HG03432 (cell line): ENCODE measurements around the gene CAMKMT.

Source experiments
- ATAC-seq: cut with Tn5 transposase; IDR thresholded peaks from one replicate; pipeline ENCODE4 v1.9.1; 2021; ENCODE audit warnings: mild to moderate bottlenecking, moderate library complexity; ENCODE audit not compliant: unreplicated experiment

CAMKMT gene

GRCh38 chr2:44442019-44442418 is 80.3 kb downstream of the CAMKMT start:
- ATAC-seq, result no peak

GRCh38 chr2:44443517-44443916 is 81.8 kb downstream of the CAMKMT start:
- ATAC-seq, result no peak

DNA sequence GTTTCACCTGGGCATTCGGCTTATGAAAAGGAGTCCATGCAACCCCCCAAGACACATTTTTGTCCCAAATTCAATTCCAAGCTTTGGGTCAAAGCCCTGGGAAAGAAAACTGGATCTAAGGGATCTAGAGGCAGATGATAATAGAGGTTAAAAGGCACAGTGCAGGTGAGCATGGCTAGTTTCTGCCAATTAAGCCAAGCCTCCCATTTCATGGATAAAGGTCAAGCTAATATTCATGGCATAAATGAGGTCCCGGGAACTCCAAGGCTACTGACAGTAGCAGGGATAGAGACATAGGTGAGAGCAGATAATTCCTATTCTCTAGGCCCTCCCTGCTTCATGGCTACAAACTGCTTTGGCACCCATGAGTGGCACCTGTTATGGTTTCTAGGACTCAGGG is 83.1 kb downstream of the CAMKMT start:
- ATAC-seq, result no peak

- no peak for ATAC-seq
Measured at GRCh38 chr2:44448860-44449527, 87.2 kb downstream of the CAMKMT start.

- no peak for ATAC-seq
Measured at GRCh38 chr2:44450082-44450481, 88.3 kb downstream of the CAMKMT start.

DNA sequence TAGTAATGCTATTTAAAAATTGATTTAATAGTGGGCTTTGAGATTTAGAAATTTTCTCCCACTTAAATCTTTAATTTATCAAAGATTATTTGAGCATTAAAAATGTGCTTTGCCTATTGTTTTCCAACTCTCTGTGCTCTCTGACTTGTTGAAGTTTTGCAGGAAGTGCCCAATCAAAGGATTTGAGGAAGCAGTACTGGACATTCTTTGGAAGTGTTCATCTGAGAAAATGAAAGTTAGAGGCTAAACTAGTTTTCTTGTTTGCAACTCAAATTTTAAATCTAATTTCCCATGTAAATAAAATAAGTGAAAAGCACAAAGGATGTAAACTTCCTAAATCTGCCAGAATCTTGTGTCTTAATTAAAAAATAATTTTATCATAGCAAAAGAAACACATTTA is 89.1 kb downstream of the CAMKMT start:
- no peak for ATAC-seq

GRCh38 chr2:44452069-44452583 is 90.4 kb downstream of the CAMKMT start:
- no peak for ATAC-seq

- ATAC-seq, result no peak
Measured at GRCh38 chr2:44453259-44453658, 91.5 kb downstream of the CAMKMT start.

GRCh38 chr2:44455877-44456276 is 94.1 kb downstream of the CAMKMT start:
- ATAC-seq, result no peak

DNA sequence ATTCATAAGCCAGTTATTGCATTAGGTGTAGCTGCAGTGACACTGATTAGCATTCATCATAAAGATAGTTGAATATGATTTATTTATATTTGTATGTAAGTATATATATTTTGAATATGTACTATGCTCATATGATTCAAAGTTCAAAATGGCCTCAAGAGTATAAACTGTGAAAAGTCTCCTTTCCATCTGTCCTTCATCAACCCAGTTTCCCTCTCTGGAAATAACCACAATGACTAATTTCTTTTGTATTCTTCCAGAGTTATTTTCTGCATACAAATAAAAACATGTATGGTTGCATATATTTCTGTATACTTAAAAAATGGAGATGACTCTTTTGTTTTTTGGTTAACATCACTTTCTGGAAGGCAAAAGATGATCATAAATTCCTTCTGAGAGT is 95.2 kb downstream of the CAMKMT start:
- no peak for ATAC-seq

GRCh38 chr2:44459739-44460138 is 98.0 kb downstream of the CAMKMT start:
- ATAC-seq, result no peak

DNA sequence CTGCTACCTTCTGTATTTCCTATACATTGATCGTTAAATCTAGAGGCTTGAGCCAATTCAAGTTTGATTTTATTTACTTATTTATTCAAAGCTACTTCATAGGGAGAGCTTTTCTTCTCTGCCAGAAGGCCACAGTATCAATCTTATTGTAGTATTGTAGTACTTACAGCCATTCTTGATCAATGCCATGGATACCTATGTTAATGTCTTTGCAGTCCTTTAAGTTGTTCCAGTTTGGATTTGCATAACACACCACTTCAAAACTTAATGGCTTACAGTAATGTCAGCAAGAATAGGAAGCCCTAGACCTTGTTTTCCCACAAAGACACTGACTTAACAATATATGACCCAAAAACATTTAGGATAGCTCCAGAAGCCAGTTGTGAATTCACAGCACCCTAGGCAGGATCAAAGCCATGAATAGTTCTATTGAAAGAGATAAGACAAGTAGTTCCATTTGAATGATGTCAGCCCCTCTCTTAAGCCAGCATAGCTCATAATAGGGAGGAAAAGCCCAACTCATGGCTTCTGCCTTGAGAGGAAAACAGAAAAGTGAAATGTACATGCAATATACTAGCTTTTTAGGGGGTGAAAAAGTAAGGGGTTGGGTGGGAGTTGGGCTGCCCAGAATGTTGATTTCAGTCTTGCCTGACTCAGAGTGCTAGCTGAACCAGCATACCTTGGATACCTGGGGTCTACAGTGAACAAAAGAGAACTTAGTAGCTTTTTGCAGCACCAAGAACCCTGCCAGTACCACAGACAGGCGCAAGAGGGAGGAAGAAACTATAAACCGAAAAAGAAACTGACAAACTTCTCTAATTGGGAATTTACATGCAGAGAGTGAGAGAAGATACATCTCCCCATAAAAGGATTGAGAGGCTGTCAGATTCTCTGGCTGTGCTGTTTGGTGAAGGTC is 101.4 kb downstream of the CAMKMT start:
- ATAC-seq, result no peak

DNA sequence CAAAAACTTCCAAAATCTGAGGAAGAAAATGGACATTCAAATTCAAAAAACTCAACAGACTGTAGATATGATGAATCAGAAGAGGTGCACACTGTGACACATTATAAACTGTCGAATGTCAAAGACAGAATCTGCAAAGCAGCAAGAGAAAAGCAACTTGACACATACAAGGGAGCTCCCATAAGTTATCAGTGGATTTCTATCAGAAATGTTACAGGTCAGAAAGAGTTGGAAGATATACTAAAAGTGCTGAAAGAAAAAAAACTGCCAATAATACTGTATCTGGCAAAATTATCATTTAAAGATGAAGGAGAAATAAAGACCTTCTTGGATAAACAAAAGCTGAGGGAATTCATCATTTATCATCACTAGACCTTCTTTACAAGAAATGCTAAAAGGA is 102.7 kb downstream of the CAMKMT start:
- ATAC-seq, result no peak

DNA sequence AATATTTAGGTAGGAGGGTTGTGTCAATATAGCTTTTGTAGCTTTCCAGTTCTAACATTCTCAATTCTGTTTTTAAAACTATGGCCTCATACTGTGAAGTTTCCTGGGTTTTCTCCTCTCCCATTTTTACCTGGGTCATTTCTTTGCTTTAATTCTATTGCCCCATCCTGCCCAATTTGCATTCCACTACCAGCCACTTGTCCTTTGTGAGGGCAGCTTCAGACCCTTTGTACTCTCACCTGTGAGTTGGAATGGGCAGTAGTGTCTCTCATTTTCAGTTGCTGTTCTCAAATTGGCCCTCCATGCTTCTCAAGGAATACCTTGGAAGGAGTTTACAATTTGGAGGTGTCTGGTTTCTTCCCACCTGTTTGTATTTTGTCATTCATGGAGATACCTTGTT is 108.4 kb downstream of the CAMKMT start:
- ATAC-seq, result no peak

DNA sequence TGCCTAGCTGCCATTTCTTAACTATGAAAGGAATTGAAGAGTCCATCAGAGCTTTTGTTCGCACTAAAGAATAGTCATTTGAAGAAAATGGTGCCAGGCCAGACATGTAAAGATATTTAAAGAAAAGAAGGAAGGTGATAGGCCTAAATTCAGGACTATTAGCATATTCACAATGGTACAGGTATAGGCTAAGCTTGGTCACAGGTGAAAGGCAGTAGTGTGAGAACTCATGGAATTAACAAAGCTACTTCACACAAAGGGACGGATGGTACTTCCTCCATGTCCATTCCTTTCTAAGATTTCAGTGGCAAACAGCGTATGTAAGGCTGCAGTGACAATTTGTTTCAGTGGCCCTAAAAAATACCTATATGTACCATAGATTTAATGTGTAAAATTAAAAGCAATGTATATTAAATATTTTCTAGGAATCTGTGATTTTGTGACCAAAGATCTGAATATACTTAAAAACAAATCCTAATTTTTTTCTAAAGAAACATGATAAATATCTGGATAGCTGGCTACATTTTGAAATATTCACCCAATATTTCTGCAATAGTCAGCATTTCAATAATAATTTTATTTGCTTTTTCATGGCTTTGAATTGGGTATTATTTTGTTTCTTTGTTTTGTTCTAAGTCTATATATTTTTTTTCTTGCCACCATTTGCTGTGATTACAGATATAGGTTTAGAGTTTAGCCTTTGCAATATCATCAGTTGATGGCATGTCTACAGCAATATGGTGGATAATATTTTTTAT is 116.1 kb downstream of the CAMKMT start:
- no peak for ATAC-seq

- peak; percentile 85 for ATAC-seq
Measured at GRCh38 chr2:44479127-44479887, 117.6 kb downstream of the CAMKMT start.

DNA sequence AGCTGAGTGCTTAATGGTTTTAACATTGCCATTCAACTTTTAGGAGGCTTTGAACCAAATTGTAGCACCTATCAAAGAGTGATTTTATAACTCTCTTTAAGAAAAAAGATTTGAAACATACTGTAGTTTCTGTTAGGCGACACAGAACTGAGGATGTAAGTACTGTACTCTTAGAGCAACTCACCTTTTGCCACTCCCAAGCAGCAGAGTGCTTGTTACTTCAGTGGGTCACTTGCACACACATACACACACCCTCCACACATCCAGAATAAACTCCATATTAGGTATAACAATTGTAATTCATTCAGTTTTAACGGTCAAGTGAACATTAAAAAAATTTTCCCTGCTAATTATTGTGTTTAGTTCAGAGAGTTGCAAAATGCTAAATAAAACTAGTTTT is 118.3 kb downstream of the CAMKMT start:
- no peak for ATAC-seq

GRCh38 chr2:44487052-44487451 is 125.3 kb downstream of the CAMKMT start:
- no peak for ATAC-seq

GRCh38 chr2:44490726-44491125 is 129.0 kb downstream of the CAMKMT start:
- no peak for ATAC-seq

GRCh38 chr2:44494006-44494405 is 132.3 kb downstream of the CAMKMT start:
- ATAC-seq, result no peak

GRCh38 chr2:44495035-44495434 is 133.3 kb downstream of the CAMKMT start:
- ATAC-seq, result no peak
